ENCODE measurements around the gene TEAD1.
A peak's percentile ranks its signal among the peaks of the same experiment; 100 is the strongest.

- TF ChIP-seq CTCF (IDR thresholded peaks at IDR 0.05) (peak in 4 of 5 experiments; percentile 15 to 46 (median 28)), EP300 (IDR thresholded peaks at IDR 0.05; ENCODE audit: low read depth) (no peak), POLR2AphosphoS5 (IDR thresholded peaks at IDR 0.05) (no peak)
Measured at GRCh38 chr11:12914400-12914912, 240.2 kb downstream of the TEAD1 start.
